Stomach (tissue), 4 donors: ENCODE measurements around the gene ATG7.

Experiments
- CTCF ChIP-seq, 7 experiments: fragments of 450-650 bp in 4 of 7; fragments of 200-600 bp in 3 of 7; sonication (generic) in 3 of 7; IDR thresholded peaks; one replicate each; pipeline ENCODE4 v1.5.1; 2016 to 2019; ENCODE audit warnings: antibody characterized with exemption in 7 of 7, control low read depth in 2 of 7, mild to moderate bottlenecking in 1 of 7
- EP300 ChIP-seq: sonication (generic); formaldehyde crosslinking; IDR thresholded peaks from one replicate; pipeline ENCODE4 v1.6.1; 2017; ENCODE audit warnings: antibody characterized with exemption
- POLR2A ChIP-seq, 4 donors: fragments of 450-650 bp; IDR thresholded peaks; one replicate each; pipeline ENCODE4 v1.6.1; 2016; ENCODE audit warnings: antibody characterized with exemption in 4 of 4, control low read depth in 2 of 4, mild to moderate bottlenecking in 1 of 4, moderate library complexity in 1 of 4
- POLR2AphosphoS5 ChIP-seq, 3 donors: sonication (generic); formaldehyde crosslinking; IDR thresholded peaks; one replicate each; pipeline ENCODE4 v1.6.1; 2016; ENCODE audit warnings: antibody characterized with exemption in 3 of 3

DNA sequence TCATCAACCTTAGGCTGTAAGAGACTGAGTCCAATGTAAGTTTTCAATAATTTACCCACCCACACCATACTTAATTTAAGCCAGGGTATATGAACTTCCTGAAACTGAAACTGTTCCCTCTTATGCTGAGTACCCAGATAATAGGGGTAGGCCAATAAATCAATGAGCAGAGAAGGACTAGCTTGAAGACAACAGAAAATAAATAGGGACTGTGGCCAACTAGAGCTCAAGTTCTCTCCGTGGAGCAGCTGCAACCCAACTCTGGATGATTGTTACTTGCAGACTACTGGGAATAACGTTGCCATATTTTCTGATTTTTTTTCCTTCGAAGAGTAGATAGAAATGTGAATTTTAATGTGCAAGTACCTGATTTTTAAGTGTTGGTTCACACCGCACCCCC, 128.0 kb downstream of the ATG7 start:
- TF ChIP-seq POLR2A (IDR thresholded peaks at IDR 0.05) = no peak
- no peak for TF ChIP-seq CTCF (IDR thresholded peaks at IDR 0.05)
- no peak for TF ChIP-seq POLR2AphosphoS5 (IDR thresholded peaks at IDR 0.05)
- no peak for TF ChIP-seq EP300
